GM21786 (cell line): ENCODE data around the gene ZNRF3.
"Not testable (repeated sequence)": the region's sequence is repeated elsewhere in the genome, so short reads cannot be mapped to it uniquely, and the experiment has no call there.

Experiments used
- ATAC-seq: cut with Tn5 transposase; IDR thresholded peaks from one replicate; pipeline ENCODE4 v1.9.1; 2021; ENCODE audit not compliant: unreplicated experiment

ZNRF3 gene

GRCh38 chr22:28883917-28884746, 760 bp downstream of the ZNRF3 start:
- peak; percentile 4 for ATAC-seq

GRCh38 chr22:28884747-28885350, 1.5 kb downstream of the ZNRF3 start:
- no peak for ATAC-seq

- no peak for ATAC-seq
Observed at GRCh38 chr22:28885939-28886338, 2.6 kb downstream of the ZNRF3 start.

GRCh38 chr22:28886679-28887078, 3.3 kb downstream of the ZNRF3 start:
- ATAC-seq = not testable (repeated sequence)

- ATAC-seq = no peak
Observed at GRCh38 chr22:28887725-28888459, 4.5 kb downstream of the ZNRF3 start.

GRCh38 chr22:28889478-28890024, 6.2 kb downstream of the ZNRF3 start:
- no peak for ATAC-seq

- ATAC-seq = no peak
Observed at GRCh38 chr22:28891156-28891733, 7.9 kb downstream of the ZNRF3 start.

GRCh38 chr22:28892175-28892731, 8.9 kb downstream of the ZNRF3 start:
- no peak for ATAC-seq

GRCh38 chr22:28893810-28894209, 10.4 kb downstream of the ZNRF3 start:
- no peak for ATAC-seq

GRCh38 chr22:28894334-28894733, 11.0 kb downstream of the ZNRF3 start:
- ATAC-seq = no peak

GRCh38 chr22:28894807-28895206, 11.4 kb downstream of the ZNRF3 start:
- no peak for ATAC-seq

GRCh38 chr22:28896611-28897010, 13.2 kb downstream of the ZNRF3 start:
- ATAC-seq = no peak

- ATAC-seq = no peak
Observed at GRCh38 chr22:28898233-28898629, 14.9 kb downstream of the ZNRF3 start.

GRCh38 chr22:28899199-28899853, 16.0 kb downstream of the ZNRF3 start:
- ATAC-seq = no peak

GRCh38 chr22:28900379-28900925, 17.1 kb downstream of the ZNRF3 start:
- ATAC-seq = no peak

- no peak for ATAC-seq
Observed at GRCh38 chr22:28902490-28902889, 19.1 kb downstream of the ZNRF3 start.

- ATAC-seq = no peak
Observed at GRCh38 chr22:28903080-28903479, 19.7 kb downstream of the ZNRF3 start.

GRCh38 chr22:28903729-28904128, 20.4 kb downstream of the ZNRF3 start:
- no peak for ATAC-seq

GRCh38 chr22:28904211-28904896, 21.0 kb downstream of the ZNRF3 start:
- no peak for ATAC-seq
